C4-2B (cell line): Measurements from ENCODE around the gene POLR2M.

Source experiments
- H3K27ac ChIP-seq: fragments of 450-650 bp; 2 replicates; pipeline ENCODE4 v1.5.1; 2017
- ZFX ChIP-seq: fragments of 450-650 bp; IDR thresholded peaks from 2 replicates; pipeline ENCODE4 v1.6.1; 2017
- TF ChIP-seq, protein P1 (sequence below): fragments of 450-650 bp; conservative IDR thresholded peaks from 2 replicates; pipeline ENCODE4 v1.5.1; 2017; ENCODE audit warnings: mild to moderate bottlenecking

The POLR2M gene

DNA sequence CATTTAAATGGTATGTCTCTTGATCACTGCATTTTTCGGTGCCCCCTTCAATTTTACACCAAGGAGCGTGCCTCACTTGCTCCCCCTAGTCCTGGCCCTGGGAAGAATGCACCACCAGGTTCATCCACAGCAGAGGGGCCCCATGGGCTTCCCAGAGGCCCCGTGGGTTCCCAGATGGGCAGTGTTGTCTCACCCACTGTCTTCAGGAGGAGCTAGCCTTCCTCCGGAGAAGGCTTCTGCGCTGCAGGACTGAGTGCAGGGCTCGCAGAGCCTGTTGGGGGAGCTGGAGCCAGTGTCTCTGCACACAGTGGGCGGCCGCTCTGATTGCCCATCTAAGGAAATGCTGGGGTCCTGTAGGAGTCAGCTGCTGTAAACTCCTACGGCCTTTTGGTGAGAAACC is 45.9 kb downstream of the POLR2M start:
- TF ChIP-seq, protein P1, sequence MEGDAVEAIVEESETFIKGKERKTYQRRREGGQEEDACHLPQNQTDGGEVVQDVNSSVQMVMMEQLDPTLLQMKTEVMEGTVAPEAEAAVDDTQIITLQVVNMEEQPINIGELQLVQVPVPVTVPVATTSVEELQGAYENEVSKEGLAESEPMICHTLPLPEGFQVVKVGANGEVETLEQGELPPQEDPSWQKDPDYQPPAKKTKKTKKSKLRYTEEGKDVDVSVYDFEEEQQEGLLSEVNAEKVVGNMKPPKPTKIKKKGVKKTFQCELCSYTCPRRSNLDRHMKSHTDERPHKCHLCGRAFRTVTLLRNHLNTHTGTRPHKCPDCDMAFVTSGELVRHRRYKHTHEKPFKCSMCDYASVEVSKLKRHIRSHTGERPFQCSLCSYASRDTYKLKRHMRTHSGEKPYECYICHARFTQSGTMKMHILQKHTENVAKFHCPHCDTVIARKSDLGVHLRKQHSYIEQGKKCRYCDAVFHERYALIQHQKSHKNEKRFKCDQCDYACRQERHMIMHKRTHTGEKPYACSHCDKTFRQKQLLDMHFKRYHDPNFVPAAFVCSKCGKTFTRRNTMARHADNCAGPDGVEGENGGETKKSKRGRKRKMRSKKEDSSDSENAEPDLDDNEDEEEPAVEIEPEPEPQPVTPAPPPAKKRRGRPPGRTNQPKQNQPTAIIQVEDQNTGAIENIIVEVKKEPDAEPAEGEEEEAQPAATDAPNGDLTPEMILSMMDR, result 0 out of 2 replicates have a peak, but pooled peaks have one; percentile 2
- TF ChIP-seq ZFX, result no peak
- no peak overlapping the region for H3K27ac ChIP-seq

DNA sequence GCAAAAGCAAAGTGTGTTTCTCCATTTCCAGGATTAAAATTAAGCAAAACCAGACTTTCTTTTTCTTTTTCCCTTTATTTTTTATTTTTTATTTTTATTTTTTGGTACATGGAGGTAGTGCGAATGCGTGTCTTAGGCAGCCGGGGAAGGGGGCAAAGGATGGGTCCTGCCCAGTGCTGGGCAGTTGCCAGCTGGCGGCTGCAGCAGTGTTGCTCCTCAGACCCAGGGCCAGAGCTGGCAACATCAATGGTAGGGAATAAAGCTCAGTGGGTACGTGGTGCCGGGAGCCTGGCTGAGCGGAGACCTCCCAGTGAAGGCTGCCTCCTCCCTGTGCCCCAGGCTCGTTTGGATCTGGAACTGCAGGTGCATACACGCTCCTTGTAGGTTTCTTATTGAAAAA is 46.3 kb downstream of the POLR2M start:
- H3K27ac ChIP-seq, result no peak overlapping the region
- TF ChIP-seq, protein P1, result no peak
- no peak for TF ChIP-seq ZFX

GRCh38 chr15:57756466-57756865 is 50.0 kb downstream of the POLR2M start:
- TF ChIP-seq, protein P1, result no peak
- TF ChIP-seq ZFX, result no peak

GRCh38 chr15:57758560-57758959 is 52.0 kb downstream of the POLR2M start:
- TF ChIP-seq, protein P1, result no peak
- TF ChIP-seq ZFX, result no peak

More at GRCh38 chr15:57756466-57756865, 50.0 kb downstream of the POLR2M start:
- H3K27ac ChIP-seq, result no peak overlapping the region

DNA sequence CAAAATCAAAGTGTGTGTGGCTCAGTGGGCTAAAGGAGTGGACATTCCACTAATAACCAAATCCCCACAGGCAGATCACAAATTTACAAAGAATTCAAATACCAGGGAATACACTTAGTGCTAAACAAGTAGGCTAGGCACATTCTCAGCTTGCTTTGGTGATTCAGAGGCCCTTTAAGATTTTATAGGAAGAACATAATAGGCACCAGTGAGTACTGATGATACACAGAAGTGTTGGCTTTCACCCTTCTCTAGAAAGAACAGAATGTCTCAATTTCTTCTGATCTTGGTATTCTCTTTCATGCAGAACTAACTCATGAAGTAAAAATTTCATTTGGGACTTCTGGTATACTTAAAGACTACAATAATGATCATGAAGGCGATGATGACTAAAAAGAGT is 55.0 kb downstream of the POLR2M start:
- no peak for TF ChIP-seq ZFX
- TF ChIP-seq, protein P1, result no peak
- H3K27ac ChIP-seq, result no peak overlapping the region

More at GRCh38 chr15:57758560-57758959, 52.0 kb downstream of the POLR2M start:
- no peak overlapping the region for H3K27ac ChIP-seq

DNA sequence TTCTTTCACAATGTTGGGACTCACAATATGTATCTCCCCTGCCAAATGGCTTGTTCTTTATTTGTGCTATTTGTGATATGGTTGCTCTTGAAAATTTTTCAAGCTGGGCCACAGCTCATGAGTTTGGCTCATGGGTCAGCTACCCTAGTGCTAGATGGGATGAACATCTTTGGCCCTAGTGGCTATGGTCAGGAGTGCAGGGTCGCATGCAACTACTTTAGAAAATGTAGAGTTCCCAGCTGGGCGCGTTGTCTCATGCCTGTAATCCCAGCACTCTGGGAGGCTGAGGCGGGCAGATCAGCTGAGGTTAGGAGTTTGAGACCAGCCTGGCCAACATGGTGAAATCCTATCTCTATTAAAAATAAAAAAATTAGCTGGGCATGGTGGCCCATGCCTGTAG is 55.8 kb downstream of the POLR2M start:
- TF ChIP-seq, protein P1, result no peak; the same call in 1 of the 2 replicates
- no peak for TF ChIP-seq ZFX
- H3K27ac ChIP-seq, result no peak overlapping the region

DNA sequence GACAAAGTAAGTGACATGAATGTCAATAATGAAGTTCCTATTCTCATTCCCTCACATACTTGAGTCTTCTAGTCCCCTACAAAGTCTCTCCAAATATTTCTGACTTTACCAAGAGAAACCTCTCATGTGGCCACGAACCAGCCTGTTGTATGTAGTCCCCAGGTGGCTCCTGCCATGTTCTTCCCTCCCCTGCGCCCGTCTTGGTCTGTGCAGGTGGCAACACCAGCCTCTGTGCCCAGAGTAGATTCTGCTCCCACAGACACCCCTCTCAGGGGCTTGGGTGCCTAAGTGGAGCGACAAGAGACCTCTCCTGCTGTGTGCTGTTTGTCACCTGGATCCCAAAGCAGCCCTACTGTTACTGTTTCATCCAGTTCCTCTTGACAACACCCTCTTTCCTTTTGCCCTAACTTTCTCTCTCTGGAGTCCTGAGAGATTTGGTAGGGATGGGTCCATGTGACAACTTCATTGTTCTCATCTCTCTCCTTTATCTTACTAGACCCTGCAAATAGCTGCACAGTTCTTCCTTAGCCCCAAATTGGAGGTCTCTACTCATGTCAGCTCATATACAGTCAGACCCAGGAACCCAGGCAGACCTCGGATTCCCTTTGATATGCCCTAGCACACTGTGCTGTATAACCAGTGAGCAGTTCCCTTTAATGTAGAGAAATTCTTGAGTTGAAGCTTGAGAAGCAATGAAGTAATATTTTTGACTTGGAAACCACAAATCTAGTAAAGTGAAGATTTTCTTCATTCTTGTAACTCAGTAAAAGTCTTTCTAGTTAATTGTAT is 56.9 kb downstream of the POLR2M start:
- TF ChIP-seq, protein P1, result no peak
- no peak for TF ChIP-seq ZFX
- no peak overlapping the region for H3K27ac ChIP-seq
